Type B pancreatic cell (in vitro differentiated cells): ENCODE measurements around the gene SNTG2. TPM values are rescaled to one million over a fixed set of nuclear protein-coding genes. Genes with fewer than 3 reads are reported as not detected.

ENCODE experiments used
- DNase-seq: peaks from one replicate; pipeline ENCODE4 v3.0.0; 2021; ENCODE audit warnings: mixed read lengths; ENCODE audit not compliant: unreplicated experiment; ENCODE audit errors: extremely low spot score
- H3K27ac Mint-ChIP-seq: 2 replicates; pipeline ENCODE4 v1.8.0; 2021; ENCODE audit warnings: mild to moderate bottlenecking, mixed read lengths
- H3K27me3 Mint-ChIP-seq: 2 replicates; pipeline ENCODE4 v1.8.0; 2021; ENCODE audit warnings: mixed read lengths
- H3K36me3 Mint-ChIP-seq: 2 replicates; pipeline ENCODE4 v1.8.0; 2021; ENCODE audit warnings: mixed read lengths
- H3K4me1 Mint-ChIP-seq: one replicate; pipeline ENCODE4 v1.8.0; 2021; ENCODE audit warnings: mixed read lengths; ENCODE audit not compliant: unreplicated experiment
- H3K4me3 Mint-ChIP-seq: 2 replicates; pipeline ENCODE4 v1.8.0; 2021; ENCODE audit warnings: mild to moderate bottlenecking, mixed read lengths
- H3K9me3 Mint-ChIP-seq: 2 replicates; pipeline ENCODE4 v1.8.0; 2021; ENCODE audit warnings: mixed read lengths
- total RNA-seq: library from RNA; stranded (reverse); gene quantifications from 2 replicates; pipeline ENCODE4 v1.2.1, GENCODE V29; 2021; ENCODE audit warnings: low replicate concordance
- TF ChIP-seq, protein P1 (sequence below): fragments of 200-600 bp; sonication (generic); conservative IDR thresholded peaks from 2 replicates; pipeline ENCODE4 v1.5.0; 2021; ENCODE audit warnings: antibody characterized with exemption, mild to moderate bottlenecking

Gene SNTG2
- total RNA-seq, 1 donor from 2014 or later: 1.1 TPM

DNA sequence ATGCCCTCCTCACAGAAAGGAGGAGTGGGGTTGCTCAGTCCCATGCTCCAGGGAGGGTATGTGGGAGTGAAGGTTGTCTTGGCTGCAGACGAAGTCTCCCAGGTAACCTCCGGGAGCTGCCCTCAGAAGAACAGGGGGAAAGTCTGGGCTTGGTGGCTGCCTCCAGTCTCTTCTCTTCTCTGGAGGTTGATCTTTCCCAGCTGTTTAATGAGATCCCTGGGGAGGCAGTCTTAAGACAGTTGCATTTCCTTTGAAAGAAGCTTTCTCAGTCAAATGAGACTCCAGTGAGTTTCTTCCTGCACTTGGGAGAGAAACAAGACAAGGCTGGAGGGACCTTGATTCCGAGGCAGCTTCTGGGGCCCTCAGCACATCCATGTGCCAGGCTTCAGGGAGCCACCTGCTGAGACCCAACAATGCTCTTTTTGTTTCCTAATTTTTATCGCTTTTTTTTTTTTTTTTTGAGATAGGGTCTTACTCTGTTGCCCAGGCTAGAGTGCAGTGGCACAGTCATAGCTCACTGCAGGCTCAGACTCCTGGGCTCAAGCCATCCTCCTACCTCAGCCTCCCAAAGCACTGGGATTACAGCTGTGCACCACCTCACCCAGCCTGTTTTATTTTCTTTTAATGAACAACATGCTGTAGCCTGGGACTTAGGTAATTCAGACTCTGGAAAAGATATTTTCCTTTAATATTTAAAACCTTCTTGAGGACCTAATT, 390.9 kb downstream of the SNTG2 start:
- Mint-ChIP-seq H3K9me3 (no peaks in the 10 kb centered on the region), H3K4me3 (no peak overlapping the region), H3K27me3 (peaks cover 8% of the 10 kb centered on the region), H3K36me3 (no peaks in the 10 kb centered on the region), H3K4me1 (no peaks in the 10 kb centered on the region), H3K27ac (no peak overlapping the region)
- TF ChIP-seq, protein P1, sequence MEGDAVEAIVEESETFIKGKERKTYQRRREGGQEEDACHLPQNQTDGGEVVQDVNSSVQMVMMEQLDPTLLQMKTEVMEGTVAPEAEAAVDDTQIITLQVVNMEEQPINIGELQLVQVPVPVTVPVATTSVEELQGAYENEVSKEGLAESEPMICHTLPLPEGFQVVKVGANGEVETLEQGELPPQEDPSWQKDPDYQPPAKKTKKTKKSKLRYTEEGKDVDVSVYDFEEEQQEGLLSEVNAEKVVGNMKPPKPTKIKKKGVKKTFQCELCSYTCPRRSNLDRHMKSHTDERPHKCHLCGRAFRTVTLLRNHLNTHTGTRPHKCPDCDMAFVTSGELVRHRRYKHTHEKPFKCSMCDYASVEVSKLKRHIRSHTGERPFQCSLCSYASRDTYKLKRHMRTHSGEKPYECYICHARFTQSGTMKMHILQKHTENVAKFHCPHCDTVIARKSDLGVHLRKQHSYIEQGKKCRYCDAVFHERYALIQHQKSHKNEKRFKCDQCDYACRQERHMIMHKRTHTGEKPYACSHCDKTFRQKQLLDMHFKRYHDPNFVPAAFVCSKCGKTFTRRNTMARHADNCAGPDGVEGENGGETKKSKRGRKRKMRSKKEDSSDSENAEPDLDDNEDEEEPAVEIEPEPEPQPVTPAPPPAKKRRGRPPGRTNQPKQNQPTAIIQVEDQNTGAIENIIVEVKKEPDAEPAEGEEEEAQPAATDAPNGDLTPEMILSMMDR: no peak
- no peak for DNase-seq

DNA sequence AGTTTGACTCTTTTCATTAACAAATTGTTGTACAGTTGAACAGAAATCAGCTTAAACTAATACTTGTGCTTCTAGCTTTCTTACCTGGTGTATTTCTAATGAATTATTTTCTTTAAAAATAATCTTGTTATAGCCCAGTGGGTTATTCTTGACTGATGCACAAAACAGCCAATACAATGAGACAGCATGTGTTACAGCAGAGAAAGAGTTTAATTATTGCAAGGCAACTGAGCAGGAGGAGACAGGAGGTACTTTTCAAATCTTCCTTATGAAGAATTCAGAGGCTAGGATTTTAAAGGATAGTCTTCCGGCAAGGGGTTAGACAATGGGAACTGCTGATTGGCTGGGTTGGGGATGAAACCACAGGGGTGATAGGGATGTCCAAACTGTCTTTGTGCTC, 398.1 kb downstream of the SNTG2 start:
- no peak for DNase-seq
- peaks cover 3% of the 10 kb centered on the region for H3K36me3 Mint-ChIP-seq
- TF ChIP-seq, protein P1: no peak
- no peaks in the 10 kb centered on the region for H3K27me3 Mint-ChIP-seq
- H3K4me1 Mint-ChIP-seq: no peaks in the 10 kb centered on the region
- no peak overlapping the region for H3K27ac Mint-ChIP-seq
- no peaks in the 10 kb centered on the region for H3K9me3 Mint-ChIP-seq
- no peak overlapping the region for H3K4me3 Mint-ChIP-seq

DNA sequence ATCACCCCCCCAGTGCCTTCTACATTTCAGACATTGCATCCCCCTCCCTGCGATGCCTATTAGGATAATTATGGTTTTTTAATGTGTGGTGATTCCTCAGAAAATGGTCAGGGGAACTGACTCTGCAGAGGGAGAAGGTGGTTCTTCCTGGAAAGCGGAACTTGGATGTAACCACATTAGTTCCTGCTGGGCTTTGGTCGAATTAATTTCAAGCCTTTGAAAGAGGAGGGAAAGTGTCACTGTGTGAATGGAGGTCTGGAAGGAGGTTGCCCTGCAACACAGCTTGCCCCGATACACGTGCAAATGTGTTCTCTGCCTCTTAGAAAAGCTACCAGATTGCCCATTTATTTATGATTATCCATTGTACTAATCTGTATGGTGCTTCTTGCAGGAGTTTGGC, 399.5 kb downstream of the SNTG2 start:
- H3K27ac Mint-ChIP-seq: no peak overlapping the region
- H3K9me3 Mint-ChIP-seq: no peaks in the 10 kb centered on the region
- no peak overlapping the region for H3K4me3 Mint-ChIP-seq
- no peaks in the 10 kb centered on the region for H3K27me3 Mint-ChIP-seq
- no peak for DNase-seq
- TF ChIP-seq, protein P1: no peak
- H3K4me1 Mint-ChIP-seq: no peaks in the 10 kb centered on the region
- peaks cover 3% of the 10 kb centered on the region for H3K36me3 Mint-ChIP-seq

DNA sequence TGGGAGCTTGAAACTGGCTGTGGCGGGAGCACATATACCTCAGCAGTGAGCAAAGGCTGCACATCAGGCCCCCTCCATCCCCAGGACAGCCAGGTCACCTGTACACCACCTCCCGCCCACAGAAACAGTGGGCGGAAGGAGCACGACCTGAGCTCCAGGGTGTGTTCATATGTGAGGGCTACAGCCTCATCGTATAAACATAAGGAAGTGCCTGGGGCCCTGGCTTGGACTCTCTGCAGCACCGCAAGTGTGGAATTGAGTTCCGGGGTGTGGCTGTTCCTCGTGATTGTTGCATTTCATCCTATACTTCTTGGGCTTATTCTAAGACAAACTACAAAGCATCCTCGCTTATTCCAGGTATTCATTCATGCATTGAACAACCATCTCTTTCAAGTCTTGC, 402.5 kb downstream of the SNTG2 start:
- Mint-ChIP-seq H3K4me3 (no peak overlapping the region), H3K36me3 (peaks cover 3% of the 10 kb centered on the region), H3K4me1 (no peaks in the 10 kb centered on the region), H3K27me3 (no peaks in the 10 kb centered on the region), H3K27ac (no peak overlapping the region), H3K9me3 (no peaks in the 10 kb centered on the region)
- no peak for DNase-seq
- TF ChIP-seq, protein P1: no peak

DNA sequence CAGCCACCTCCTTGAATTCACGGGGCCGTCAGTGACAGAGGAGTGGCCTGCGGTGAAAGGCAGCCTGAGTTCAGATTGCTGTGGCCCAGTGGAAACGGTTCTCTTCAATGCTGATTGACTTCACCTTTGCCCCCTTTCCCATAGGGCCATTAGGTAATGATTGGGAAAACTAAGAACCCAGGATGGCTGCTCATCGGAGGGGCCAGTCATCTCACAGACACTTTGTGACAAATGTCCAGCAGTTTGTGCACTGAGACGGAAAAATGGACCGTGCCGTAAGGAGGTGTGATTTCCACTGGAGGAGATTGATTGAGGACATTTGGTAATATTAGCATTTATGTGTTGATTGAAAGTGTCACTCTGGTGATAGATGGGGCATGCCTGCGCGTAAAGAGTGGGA, 402.9 kb downstream of the SNTG2 start:
- Mint-ChIP-seq H3K36me3 (peaks cover 3% of the 10 kb centered on the region), H3K27ac (no peak overlapping the region), H3K4me1 (no peaks in the 10 kb centered on the region), H3K9me3 (no peaks in the 10 kb centered on the region), H3K4me3 (no peak overlapping the region), H3K27me3 (no peaks in the 10 kb centered on the region)
- DNase-seq: no peak
- TF ChIP-seq, protein P1: no peak
